K562 (cell line): ENCODE data around the gene DIO3. TPM values are rescaled to one million over a fixed set of nuclear protein-coding genes. Genes with fewer than 3 reads are reported as not detected.

Source experiments
- ATAC-seq: fragments of 200-7000 bp; cut with Tn5 transposase; 3 replicates; pipeline ENCODE4 v1.9.1; 2020; ENCODE audit warnings: moderate library complexity
- BruUV-seq: library from RNA; stranded (reverse); fragments of 400-500 nt; replicated peaks from 2 replicates; lab custom pipeline; 2021; lab: Mats Ljungman, UMichigan
- CTCF ChIA-PET: fragments of 300-600 bp; formaldehyde crosslinking; extraction: SDS; loops from one replicate; lab custom pipeline; 2021; ENCODE audit warnings: low intra/inter-chr PET ratio; lab: Yijun Ruan, JAX
- POLR2A ChIA-PET: fragments of 300-600, 350-650 bp; sonication (Branson Sonifier 250); formaldehyde crosslinking; extraction: SDS; loops from one replicate; lab custom pipeline; 2021; ENCODE audit warnings: antibody characterized with exemption, inconsistent platforms; lab: Yijun Ruan, JAX
- DNase-seq, 4 experiments: peaks; one replicate each; pipeline versions ENCODE4 v3.0.0 to v3.0.0-alpha.2; 2011 to 2018; ENCODE audit warnings: low spot score in 3 of 4, mixed read lengths in 3 of 4; ENCODE audit errors: extremely low read depth in 1 of 4
- FAIRE-seq: peaks from 2 replicates; lab custom pipeline; 2011; peaks lifted over from hg19 to GRCh38; lab: Jason Lieb, UNC
- H2AFZ ChIP-seq: 2 replicates; pipeline ENCODE4 v1.6.0; 2011; ENCODE audit warnings: low read depth, low read length, control low read depth, inconsistent platforms
- H3K27ac ChIP-seq: fragments of 200-600 bp; 3 replicates; pipeline ENCODE4 v1.8.0; 2011; ENCODE audit warnings: low read depth, mild to moderate bottlenecking, control low read depth, inconsistent platforms, low read length, moderate library complexity, mixed read lengths; ENCODE audit errors: extremely low read depth
- H3K27me3 ChIP-seq, 2 experiments: fragments of 300-600 bp in 1 of 2; 2 replicates in 1 of 2; 3 replicates in 1 of 2; pipeline versions ENCODE4 v1.6.0 to v1.8.0; 2011; ENCODE audit warnings: inconsistent platforms in 2 of 2, low read length in 2 of 2, mild to moderate bottlenecking in 1 of 2, mixed read lengths in 1 of 2, moderate library complexity in 1 of 2; ENCODE audit not compliant: control insufficient read depth in 2 of 2, insufficient read depth in 2 of 2
- H3K36me3 ChIP-seq: fragments of 300-600 bp; 3 replicates; pipeline ENCODE4 v1.8.0; 2011; ENCODE audit warnings: mild to moderate bottlenecking, low read length, inconsistent platforms; ENCODE audit not compliant: control insufficient read depth, insufficient read depth
- H3K4me1 ChIP-seq, 2 experiments: fragments of 200-600 bp in 1 of 2; replicated peaks in 1 of 2; 2 replicates in 1 of 2; 3 replicates in 1 of 2; pipeline versions ENCODE4 v1.5.1 to v1.8.0; 2011; ENCODE audit warnings: inconsistent platforms in 2 of 2, low read length in 2 of 2, mild to moderate bottlenecking in 1 of 2, mixed read lengths in 1 of 2, moderate library complexity in 1 of 2; ENCODE audit not compliant: control insufficient read depth in 2 of 2, insufficient read depth in 2 of 2
- H3K4me2 ChIP-seq: 2 replicates; pipeline ENCODE4 v1.6.1; 2011; ENCODE audit warnings: low read length, control low read depth, inconsistent platforms, mixed read lengths; ENCODE audit not compliant: insufficient read depth
- H3K4me3 ChIP-seq: fragments of 200-600 bp; sonication (generic), shearing (Covaris generic); 2 replicates; pipeline ENCODE4 v1.5.1; 2016; ENCODE audit warnings: control low read depth, inconsistent platforms
- H3K79me2 ChIP-seq: fragments of 200-600 bp; 3 replicates; pipeline ENCODE4 v1.8.0; 2011; ENCODE audit warnings: low read length, inconsistent platforms; ENCODE audit not compliant: control insufficient read depth, insufficient read depth
- H3K9ac ChIP-seq, 2 experiments: 2 replicates each; pipeline versions ENCODE4 v1.6.0 to v1.6.1; 2011; ENCODE audit warnings: low read depth in 2 of 2, low read length in 2 of 2, control low read depth in 1 of 2, inconsistent platforms in 1 of 2, mild to moderate bottlenecking in 1 of 2, mixed read lengths in 1 of 2; ENCODE audit not compliant: insufficient read depth in 1 of 2
- H3K9me1 ChIP-seq: one replicate; pipeline ENCODE4 v1.6.0; 2011; ENCODE audit warnings: inconsistent platforms, mild to moderate bottlenecking, low read length, moderate library complexity; ENCODE audit not compliant: control insufficient read depth, insufficient read depth
- H3K9me3 ChIP-seq: replicated peaks from 2 replicates; pipeline ENCODE4 v1.5.1; 2011; ENCODE audit warnings: low read depth, low read length, inconsistent platforms; ENCODE audit not compliant: control insufficient read depth, insufficient read depth
- H4K20me1 ChIP-seq: replicated peaks from 2 replicates; pipeline ENCODE4 v1.6.1; 2011; ENCODE audit warnings: low read length, inconsistent platforms, mixed read lengths; ENCODE audit not compliant: control insufficient read depth, insufficient read depth
- DLX4 ChIP-seq: fragments of 250-450 bp; sonication (Bioruptor Pico); IDR thresholded peaks from 2 replicates; pipeline ENCODE4 v1.6.1; 2021; ENCODE audit warnings: mild to moderate bottlenecking
- FOXJ2 ChIP-seq: fragments of 200-800 bp; sonication (Bioruptor generic); IDR thresholded peaks from 2 replicates; pipeline ENCODE4 v1.6.1; 2016; ENCODE audit warnings: missing genetic modification characterization, missing compliant biosample characterization
- HSF4 ChIP-seq: fragments of 250-450 bp; sonication (Bioruptor Pico); IDR thresholded peaks from 2 replicates; pipeline ENCODE4 v2.1.2; 2022; ENCODE audit warnings: mild to moderate bottlenecking, moderate library complexity, borderline replicate concordance
- KDM4B ChIP-seq, 2 experiments: fragments of 450-650 bp in 1 of 2; sonication (generic) in 1 of 2; IDR thresholded peaks; 2 replicates each; pipeline ENCODE4 v1.6.1; 2016 to 2017; ENCODE audit warnings: borderline replicate concordance in 2 of 2, antibody characterized with exemption in 1 of 2, low read depth in 1 of 2, mild to moderate bottlenecking in 1 of 2
- NONO ChIP-seq, 2 experiments: fragments of 200-400 bp in 1 of 2; fragments of 450-650 bp in 1 of 2; formaldehyde crosslinking in 1 of 2; IDR thresholded peaks; 2 replicates each; pipeline ENCODE4 v1.6.1; 2017; ENCODE audit warnings: low read depth in 2 of 2, mild to moderate bottlenecking in 2 of 2, moderate library complexity in 2 of 2, low read length in 1 of 2
- PCBP1 ChIP-seq: fragments of 200-400 bp; formaldehyde crosslinking; IDR thresholded peaks from 2 replicates; pipeline ENCODE4 v1.6.1; 2018; ENCODE audit warnings: mild to moderate bottlenecking, low read depth, low read length; ENCODE audit not compliant: poor library complexity, severe bottlenecking
- POLR3A ChIP-seq: IDR thresholded peaks from 2 replicates; pipeline ENCODE4 v1.6.1; 2011; ENCODE audit warnings: borderline replicate concordance, mild to moderate bottlenecking, moderate library complexity; ENCODE audit not compliant: insufficient read length, insufficient read depth; ENCODE audit errors: extremely low read depth
- RBM25 ChIP-seq: fragments of 200-400 bp; formaldehyde crosslinking; IDR thresholded peaks from 2 replicates; pipeline ENCODE4 v1.6.1; 2018; ENCODE audit warnings: low read length, low read depth, moderate library complexity; ENCODE audit not compliant: severe bottlenecking
- SMARCC2 ChIP-seq: fragments of 450-650 bp; IDR thresholded peaks from 2 replicates; pipeline ENCODE4 v1.6.1; 2017; ENCODE audit warnings: antibody characterized with exemption, moderate library complexity, mild to moderate bottlenecking, low read depth
- THAP7 ChIP-seq: fragments of 250-450 bp; sonication (Bioruptor Pico); IDR thresholded peaks from 2 replicates; pipeline ENCODE4 v1.5.0; 2021
- ZBTB5 ChIP-seq: fragments of 450-650 bp; IDR thresholded peaks from 2 replicates; pipeline ENCODE4 v1.6.1; 2017; ENCODE audit warnings: antibody characterized with exemption
- ZC3H11A ChIP-seq: IDR thresholded peaks from 2 replicates; pipeline ENCODE4 v1.6.1; 2012; ENCODE audit warnings: low read depth, low read length, improper control_type of control experiment
- ZFP36 ChIP-seq: fragments of 150-350 bp; IDR thresholded peaks from 2 replicates; pipeline ENCODE4 v1.6.1; 2018; ENCODE audit warnings: low read length, low read depth; ENCODE audit not compliant: partially characterized antibody
- ZNF24 ChIP-seq: fragments of 450-650 bp; IDR thresholded peaks from 2 replicates; pipeline ENCODE4 v1.6.1; 2016
- WGBS: fragments of 100-300 bp; shearing (Covaris generic); methylation state at CpG from one replicate; pipeline ENCODE4 v1.1.6; 2016; ENCODE audit warnings: low coverage, mixed read lengths; ENCODE audit not compliant: insufficient coverage; ENCODE audit errors: missing lambda C conversion rate; 5-methylcytosine and 5-hydroxymethylcytosine counted together
- in situ Hi-C: fragments of 300-500 bp; cut with MboI; formaldehyde crosslinking; loops from 4 replicates; pipeline ENCODE4 v1.15.0; 2018; ENCODE audit warnings: inconsistent platforms, mixed read lengths
- intact Hi-C: fragments of 100-400 bp; cut with micrococcal nuclease; formaldehyde crosslinking; loops from 2 replicates; pipeline ENCODE4 v1.14.2; 2022
- polyA plus RNA-seq, 8 experiments: library from polyadenylated mRNA; depleted of rRNA in 4 of 8; stranded (reverse) in 5 of 8; unstranded in 3 of 8; fragments of >200 nt; fragmentation: Nextera tagmentation in 2 of 8; fragmentation: Illumina TruSeq in 1 of 8; extraction: Ambion mirVana in 2 of 8; extraction: Trizol in 1 of 8; gene quantifications; 2 replicates each; pipeline versions ENCODE4 v1.2.1 to v1.2.3, GENCODE V29; 2011 to 2014; ENCODE audit warnings: inconsistent platforms in 1 of 8, missing spikeins in 1 of 8
- total RNA-seq, 7 experiments: library from RNA; depleted of rRNA in 6 of 7; stranded (reverse); fragments of >200 nt in 6 of 7; fragmentation: Illumina TruSeq in 2 of 7; extraction: Trizol in 2 of 7; gene quantifications; 2 replicates each; pipeline versions ENCODE4 v1.2.1 to v1.2.3, GENCODE V29; 2011 to 2021; ENCODE audit warnings: low replicate concordance in 1 of 7

Gene DIO3
- total and polyA plus RNA-seq, 9 of the 15 experiments (the other 6 are each of a cell fraction or from before 2014, with no cell fraction given) = not detected

- no peak for TF ChIP-seq SMARCC2
- no peak for TF ChIP-seq KDM4B (IDR thresholded peaks at IDR 0.05; ENCODE audit: borderline replicate concordance in 2 of 2, low read depth in 1 of 2)
- no peak for TF ChIP-seq HSF4 (CRISPR knock-in tag)
- TF ChIP-seq FOXJ2 = no peak
- no peak for TF ChIP-seq DLX4 (CRISPR knock-in tag)
Measured at GRCh38 chr14:101546706-101547105, 14.6 kb upstream of the DIO3 start (continued).

- intact Hi-C loops (no loop called here), in situ Hi-C loops (no loop called here)
- H4K20me1 ChIP-seq = no peaks in the 10 kb centered on the region
- DNase-seq (no peak), FAIRE-seq (no peak), ATAC-seq (no peak)
- H3K79me2 ChIP-seq = no peaks in the 10 kb centered on the region
- peaks cover 0 to 15% of the 10 kb centered on the region in 2 experiments; a peak in 2 of 5 replicates for H3K27me3 ChIP-seq
- H3K27ac ChIP-seq = no peak overlapping the region
- CTCF ChIA-PET = no interaction called here
- peaks cover 0 to 14% of the 10 kb centered on the region in 2 experiments; a peak in 2 of 5 replicates for H3K4me1 ChIP-seq
- H2AFZ ChIP-seq = no peak overlapping the region
- H3K9me1 ChIP-seq = no peaks in the 10 kb centered on the region
- POLR2A ChIA-PET = no interaction called here
- no peak overlapping the region for H3K9ac ChIP-seq
- H3K36me3 ChIP-seq = no peaks in the 10 kb centered on the region
- BruUV-seq = no TSS peak
- H3K4me3 ChIP-seq = no peak overlapping the region
- no peak overlapping the region for H3K4me2 ChIP-seq
- no peaks in the 10 kb centered on the region for H3K9me3 ChIP-seq
- WGBS = 29% methylated on average over 5 of the region's 10 CpGs
- TF ChIP-seq ZFP36 = peak; percentile 91
- TF ChIP-seq THAP7 = no peak
- TF ChIP-seq ZC3H11A = no peak
- TF ChIP-seq POLR3A = no peak
- TF ChIP-seq NONO (IDR thresholded peaks at IDR 0.05; ENCODE audit: low read depth in 2 of 2, low read length in 1 of 2) = no peak
- no peak for TF ChIP-seq PCBP1
- TF ChIP-seq ZBTB5 = no peak
- peak; percentile 53 for TF ChIP-seq RBM25
- TF ChIP-seq ZNF24 = no peak
Measured at GRCh38 chr14:101547107-101547738, 14.1 kb upstream of the DIO3 start.
